Stimulated activated CD8-positive, alpha-beta memory T cell treated with anti-CD3 and anti-CD28 coated beads, Interleukin-15, amount 100 ng/mL, for 1 hour (primary cell): ENCODE results near the gene SCD5.

ENCODE experiments used
- DNase-seq: peaks from one replicate; pipeline ENCODE4 v3.0.0-alpha.2; 2020; ENCODE audit warnings: low read depth

SCD5 gene

GRCh38 chr4:82726596-82726995 lies 72.0 kb downstream of the SCD5 start:
- no peak for DNase-seq

GRCh38 chr4:82721819-82722423 lies 76.7 kb downstream of the SCD5 start:
- no peak for DNase-seq

GRCh38 chr4:82718162-82718940 lies 80.2 kb downstream of the SCD5 start:
- no peak for DNase-seq

- no peak for DNase-seq
Measured at GRCh38 chr4:82715731-82716617, 82.6 kb downstream of the SCD5 start.

GRCh38 chr4:82713856-82714255 lies 84.7 kb downstream of the SCD5 start:
- DNase-seq = no peak

- no peak for DNase-seq
Measured at GRCh38 chr4:82712561-82712960, 86.0 kb downstream of the SCD5 start.

GRCh38 chr4:82711158-82711785 lies 87.3 kb downstream of the SCD5 start:
- DNase-seq = no peak

GRCh38 chr4:82710197-82710929 lies 88.2 kb downstream of the SCD5 start:
- DNase-seq = no peak

GRCh38 chr4:82708982-82709381 lies 89.6 kb downstream of the SCD5 start:
- no peak for DNase-seq

- no peak for DNase-seq
Measured at GRCh38 chr4:82706349-82707000, 92.1 kb downstream of the SCD5 start.

GRCh38 chr4:82705928-82706300 lies 92.7 kb downstream of the SCD5 start:
- no peak for DNase-seq

GRCh38 chr4:82705169-82705927 lies 93.2 kb downstream of the SCD5 start:
- no peak for DNase-seq

GRCh38 chr4:82704156-82704555 lies 94.4 kb downstream of the SCD5 start:
- no peak for DNase-seq

GRCh38 chr4:82698412-82698811 lies 100.2 kb downstream of the SCD5 start:
- DNase-seq = no peak

- no peak for DNase-seq
Measured at GRCh38 chr4:82697561-82697960, 101.0 kb downstream of the SCD5 start.

- no peak for DNase-seq
Measured at GRCh38 chr4:82696117-82696860, 102.3 kb downstream of the SCD5 start.

- DNase-seq = no peak
Measured at GRCh38 chr4:82694892-82695291, 103.7 kb downstream of the SCD5 start.

GRCh38 chr4:82694046-82694445 lies 104.5 kb downstream of the SCD5 start:
- DNase-seq = no peak

- no peak for DNase-seq
Measured at GRCh38 chr4:82692101-82692780, 106.4 kb downstream of the SCD5 start.
